COLO668 (cell line): ENCODE measurements around the gene RBM17.
"Not testable (repeated sequence)": the region's sequence is repeated elsewhere in the genome, so short reads cannot be mapped to it uniquely, and the experiment has no call there.

ENCODE experiments used
- DNase-seq: peaks from one replicate; lab custom pipeline; 2025; ENCODE audit not compliant: unreplicated experiment; lab: John Stamatoyannopoulos, UW

RBM17 gene

DNA sequence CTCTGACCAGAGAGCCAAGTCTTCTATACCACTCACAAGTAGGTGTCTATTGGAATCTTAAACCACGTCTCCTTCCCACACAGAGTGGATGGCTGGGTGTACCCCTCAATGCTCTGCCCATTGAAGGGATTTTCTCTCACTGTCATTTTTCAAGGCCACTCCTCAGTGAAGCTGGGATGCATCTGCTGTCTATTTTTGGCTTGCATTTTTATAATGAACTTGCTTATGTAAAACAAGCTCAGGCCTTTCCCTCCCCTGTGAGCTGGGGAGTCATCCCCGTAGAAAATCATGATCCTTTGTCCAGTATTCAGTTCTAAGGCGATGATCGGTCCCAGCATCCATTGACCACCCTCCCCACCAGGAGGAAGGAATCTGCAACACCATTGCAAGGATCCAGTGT, 9.8 kb upstream of the RBM17 start:
- no peak for DNase-seq

DNA sequence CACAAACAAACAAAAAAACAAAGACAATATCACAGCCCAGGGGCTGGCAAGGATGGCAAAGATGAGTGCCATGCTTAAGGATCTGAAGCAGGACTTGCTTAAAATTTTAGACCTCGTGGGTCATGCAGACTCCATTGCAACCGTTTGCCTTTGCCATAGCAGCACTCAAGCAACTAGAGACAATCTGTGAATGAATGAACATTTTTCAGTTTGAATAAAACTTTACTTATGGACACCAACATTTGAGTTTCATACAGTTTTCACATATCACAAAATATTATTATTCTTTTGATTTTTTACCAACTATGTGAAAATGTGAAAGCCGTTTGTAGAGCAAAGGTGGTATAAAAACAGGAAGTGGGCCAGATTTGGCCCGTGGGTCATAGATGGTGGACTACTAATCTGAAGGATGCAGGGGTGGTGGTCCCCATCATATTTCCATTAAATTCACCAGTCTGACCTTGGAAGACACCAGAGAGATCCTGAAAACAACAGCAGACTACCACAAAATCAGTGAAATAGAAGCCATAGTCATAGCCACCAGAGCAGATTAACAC, 8.3 kb upstream of the RBM17 start:
- DNase-seq = no peak

DNA sequence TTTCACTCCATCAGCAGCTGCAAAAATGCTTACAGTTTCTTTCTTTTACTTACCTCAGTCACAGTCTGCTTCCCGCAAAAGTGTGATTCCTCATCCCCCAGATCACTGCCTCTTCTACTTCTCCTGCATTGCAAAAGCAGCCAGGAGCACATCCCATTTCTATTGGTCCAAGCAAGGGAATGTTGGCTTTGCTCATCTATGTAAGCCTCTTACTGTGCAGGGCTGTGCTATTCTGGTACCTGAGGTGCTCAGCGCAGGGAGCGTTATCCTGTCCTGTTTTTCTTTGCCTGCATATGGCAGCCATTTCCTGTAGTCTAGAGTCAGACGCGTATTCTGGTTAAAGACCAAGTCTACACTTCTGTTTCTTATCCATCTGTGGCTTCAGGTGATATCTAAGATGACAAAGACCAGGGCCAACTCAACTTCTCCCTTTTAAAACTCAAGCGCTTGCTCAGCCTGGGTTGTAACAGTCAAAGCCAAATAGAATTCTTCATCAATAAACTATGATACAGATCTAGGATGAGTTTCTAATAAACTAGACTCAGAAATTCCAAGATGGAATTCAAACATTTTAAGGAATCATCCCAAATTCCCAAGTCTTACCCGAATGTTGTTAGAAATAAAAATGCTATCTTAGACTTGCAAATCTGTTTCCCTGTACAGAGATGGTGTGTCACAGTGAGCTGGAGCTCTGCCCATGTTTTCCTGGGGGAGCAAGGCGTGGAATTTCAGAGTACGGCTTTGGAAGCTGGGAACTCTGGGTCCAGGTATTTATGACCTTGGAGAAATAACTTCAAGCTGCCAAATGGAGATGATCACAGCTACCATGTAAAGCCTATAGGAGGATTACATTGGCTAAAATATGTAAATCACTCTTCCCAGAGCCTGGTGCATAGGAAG, 6.1 kb upstream of the RBM17 start:
- no peak for DNase-seq

- no peak for DNase-seq
Measured at GRCh38 chr10:6083523-6084475, 5.0 kb upstream of the RBM17 start.

- peak; percentile 88 for DNase-seq
Measured at GRCh38 chr10:6086375-6087233, 2.2 kb upstream of the RBM17 start.

- peak; percentile 3 for DNase-seq
Measured at GRCh38 chr10:6089334-6090219, 743 bp downstream of the RBM17 start.

DNA sequence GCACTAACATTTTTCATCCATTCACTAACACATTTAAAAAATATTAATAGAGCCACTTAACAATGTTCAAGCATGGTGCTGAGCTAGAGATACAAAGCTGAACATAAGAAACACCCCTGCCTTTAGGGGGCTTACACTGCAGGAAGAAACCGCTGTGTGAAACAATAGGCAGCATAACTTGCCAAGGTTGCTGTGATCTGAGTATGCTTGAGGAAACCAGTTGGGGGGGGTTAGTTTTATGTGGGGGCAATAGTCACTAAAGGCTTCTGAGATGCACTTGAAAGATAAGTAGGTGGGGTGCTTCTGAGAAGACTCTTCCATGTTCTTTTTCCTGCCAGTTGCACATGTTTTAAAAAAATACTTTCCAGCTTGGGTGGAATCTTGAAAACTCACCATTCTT, 2.8 kb downstream of the RBM17 start:
- no peak for DNase-seq

DNA sequence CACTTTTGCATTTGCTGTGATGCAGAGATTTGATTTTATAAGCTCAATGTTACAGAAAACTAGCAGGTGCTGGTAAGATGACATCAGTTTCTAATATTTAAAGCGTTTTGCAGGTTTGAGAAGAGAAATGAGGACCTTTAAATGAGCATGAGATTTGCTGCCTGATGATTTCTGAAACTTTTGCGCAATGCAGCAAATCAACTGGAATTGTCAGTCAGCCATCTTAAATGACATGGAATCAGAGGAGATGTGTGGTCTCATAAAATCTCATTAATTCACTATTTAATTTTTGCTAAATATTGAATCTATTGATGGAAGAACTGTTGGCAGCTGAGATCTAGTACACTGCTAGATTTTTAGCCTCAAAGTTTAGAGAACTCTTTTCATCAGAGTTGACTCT, 3.9 kb downstream of the RBM17 start:
- DNase-seq = no peak

GRCh38 chr10:6095810-6096570, 7.2 kb downstream of the RBM17 start:
- DNase-seq = no peak

DNA sequence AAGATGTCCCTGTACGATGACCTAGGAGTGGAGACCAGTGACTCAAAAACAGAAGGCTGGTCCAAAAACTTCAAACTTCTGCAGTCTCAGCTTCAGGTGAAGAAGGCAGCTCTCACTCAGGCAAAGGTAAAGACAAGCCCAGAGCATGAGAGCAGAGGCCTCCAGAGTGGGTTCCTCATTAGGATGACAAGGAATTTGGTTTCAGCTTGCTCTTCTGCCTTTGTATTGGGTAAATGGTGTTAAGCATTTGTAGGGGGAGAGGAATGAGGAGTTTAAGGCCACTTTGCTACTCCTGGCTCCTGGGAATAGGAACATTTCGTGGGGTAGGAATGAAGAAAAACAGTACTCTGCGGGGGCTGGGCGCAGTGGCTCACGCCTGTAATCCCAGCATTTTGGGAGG, 8.2 kb downstream of the RBM17 start:
- DNase-seq = no peak

DNA sequence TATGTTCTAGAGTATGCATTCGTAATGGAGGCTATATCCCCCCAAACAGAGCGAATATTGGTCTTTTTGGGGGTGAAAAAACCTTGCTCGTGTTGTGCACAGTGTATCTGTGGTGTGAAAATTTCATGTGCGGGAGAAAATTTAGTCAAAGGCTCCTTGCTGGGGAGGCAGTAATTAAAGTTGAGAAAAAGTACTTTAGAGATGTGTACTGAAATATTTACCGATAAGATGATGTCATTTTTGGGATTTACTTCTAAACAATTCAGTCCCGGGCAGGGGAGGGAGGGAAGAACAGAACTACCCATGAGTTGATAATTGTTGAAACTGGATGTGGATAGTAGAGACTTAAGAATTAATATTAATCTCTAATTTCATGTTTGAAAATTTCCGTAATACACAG, 9.3 kb downstream of the RBM17 start:
- no peak for DNase-seq

DNA sequence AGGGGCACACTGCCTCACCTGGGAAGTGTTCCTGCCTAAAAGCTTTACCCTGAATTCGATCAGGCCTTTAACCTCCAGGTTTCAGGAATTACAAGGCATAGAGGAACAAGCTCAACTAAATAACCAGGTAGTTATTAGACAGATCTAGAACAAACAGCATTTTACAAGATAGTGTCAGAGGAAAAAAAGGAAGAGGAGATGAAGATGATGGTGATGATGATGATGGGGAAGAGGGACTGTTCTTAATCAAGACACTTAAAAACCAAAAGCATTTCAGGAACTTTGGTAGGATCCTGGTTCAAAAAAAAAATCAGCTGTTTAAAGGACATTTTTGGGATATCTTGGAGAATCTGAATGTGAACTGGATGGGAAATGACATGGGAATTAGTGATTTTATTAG, 11.5 kb downstream of the RBM17 start:
- no peak for DNase-seq

- DNase-seq = no peak
Measured at GRCh38 chr10:6101181-6101580, 12.3 kb downstream of the RBM17 start.

GRCh38 chr10:6102128-6102527, 13.3 kb downstream of the RBM17 start:
- DNase-seq = no peak

- no peak for DNase-seq
Measured at GRCh38 chr10:6103591-6103990, 14.8 kb downstream of the RBM17 start.

- not testable (repeated sequence) for DNase-seq
Measured at GRCh38 chr10:6107616-6108015, 18.8 kb downstream of the RBM17 start.

GRCh38 chr10:6108072-6108471, 19.2 kb downstream of the RBM17 start:
- no peak for DNase-seq

GRCh38 chr10:6108631-6109443, 20.0 kb downstream of the RBM17 start:
- peak; percentile 2 for DNase-seq
